WTC11 (cell line): Measurements from ENCODE around the gene SORD. TPM values are rescaled to one million over a fixed set of nuclear protein-coding genes. Genes with fewer than 3 reads are reported as not detected.

ENCODE experiments used
- ATAC-seq: fragments of 200-7000 bp; cut with Tn5 transposase; 2 replicates; pipeline ENCODE4 v1.10.0; 2021; ENCODE audit warnings: mild to moderate bottlenecking, moderate library complexity
- CTCF ChIA-PET: fragments of 300-600 bp; sonication (Branson Sonifier 250); formaldehyde crosslinking; loops from one replicate; lab custom pipeline; 2021; ENCODE audit warnings: antibody characterized with exemption; lab: Charles Lee
- POLR2A ChIA-PET: fragments of 350-600 bp; sonication (Branson Sonifier 250); formaldehyde crosslinking; loops from one replicate; lab custom pipeline; 2021; ENCODE audit warnings: antibody characterized with exemption; lab: Charles Lee
- DNase-seq: peaks from one replicate; pipeline ENCODE4 v3.0.0; 2021; ENCODE audit warnings: low spot score
- H3K27ac Mint-ChIP-seq: 2 replicates; pipeline ENCODE4 v1.8.0; 2021; ENCODE audit warnings: mixed read lengths
- H3K27me3 Mint-ChIP-seq: 2 replicates; pipeline ENCODE4 v1.8.0; 2021; ENCODE audit warnings: low read depth, mild to moderate bottlenecking, moderate library complexity, mixed read lengths
- H3K36me3 Mint-ChIP-seq: 2 replicates; pipeline ENCODE4 v1.8.0; 2021; ENCODE audit warnings: mixed read lengths
- H3K4me1 Mint-ChIP-seq: 2 replicates; pipeline ENCODE4 v1.8.0; 2022; ENCODE audit warnings: mixed read lengths
- H3K4me3 Mint-ChIP-seq: 2 replicates; pipeline ENCODE4 v1.8.0; 2021; ENCODE audit warnings: mild to moderate bottlenecking, moderate library complexity, mixed read lengths
- H3K9me3 Mint-ChIP-seq: 2 replicates; pipeline ENCODE4 v1.8.0; 2021; ENCODE audit warnings: mixed read lengths
- CREM ChIP-seq: sonication (generic); formaldehyde crosslinking; IDR thresholded peaks from 2 replicates; pipeline ENCODE4 v1.8.1; 2022; ENCODE audit warnings: mild to moderate bottlenecking, missing genetic modification reagents, moderate library complexity
- ELF4 ChIP-seq: sonication (generic); formaldehyde crosslinking; IDR thresholded peaks from 2 replicates; pipeline ENCODE4 v1.8.1; 2022; ENCODE audit warnings: low read depth, mild to moderate bottlenecking, moderate library complexity, missing genetic modification reagents
- ERG ChIP-seq: fragments of 250-450 bp; sonication (Bioruptor Pico); IDR thresholded peaks from 2 replicates; pipeline ENCODE4 v1.8.0; 2021; ENCODE audit warnings: mild to moderate bottlenecking
- FOXJ3 ChIP-seq: sonication (generic); formaldehyde crosslinking; IDR thresholded peaks from 2 replicates; pipeline ENCODE4 v1.9.0; 2021; ENCODE audit warnings: missing genetic modification reagents, mild to moderate bottlenecking, borderline replicate concordance
- FOXP1 ChIP-seq: sonication (generic); formaldehyde crosslinking; IDR thresholded peaks from 2 replicates; pipeline ENCODE4 v1.8.0; 2022; ENCODE audit warnings: missing genetic modification reagents, mild to moderate bottlenecking, moderate library complexity, borderline replicate concordance
- GRHL2 ChIP-seq: fragments of 250-450 bp; sonication (Bioruptor Pico); IDR thresholded peaks from 2 replicates; pipeline ENCODE4 v1.8.0; 2022; ENCODE audit warnings: mild to moderate bottlenecking, moderate library complexity; ENCODE audit not compliant: insufficient replicate concordance, severe bottlenecking
- GTF2I ChIP-seq: fragments of 250-450 bp; sonication (Bioruptor Pico); conservative IDR thresholded peaks from 2 replicates; pipeline ENCODE4 v1.4.0; 2021; ENCODE audit warnings: mild to moderate bottlenecking
- HMGA2 ChIP-seq: fragments of 250-450 bp; sonication (Bioruptor Pico); IDR thresholded peaks from 2 replicates; pipeline ENCODE4 v1.4.0; 2021; ENCODE audit warnings: mild to moderate bottlenecking, moderate library complexity
- IRF1 ChIP-seq: sonication (generic); formaldehyde crosslinking; IDR thresholded peaks from 2 replicates; pipeline ENCODE4 v1.8.0; 2023; ENCODE audit warnings: missing genetic modification reagents
- KAT7 ChIP-seq: sonication (generic); formaldehyde crosslinking; IDR thresholded peaks from 2 replicates; pipeline ENCODE4 v1.8.1; 2023; ENCODE audit warnings: missing genetic modification reagents, mild to moderate bottlenecking, borderline replicate concordance
- MYBL2 ChIP-seq: sonication (generic); formaldehyde crosslinking; IDR thresholded peaks from 2 replicates; pipeline ENCODE4 v1.8.1; 2023; ENCODE audit warnings: mild to moderate bottlenecking, moderate library complexity, missing genetic modification reagents
- NFE2L1 ChIP-seq: sonication (generic); formaldehyde crosslinking; IDR thresholded peaks from 2 replicates; pipeline ENCODE4 v1.8.1; 2023; ENCODE audit warnings: missing genetic modification reagents
- NR2C2 ChIP-seq: sonication (generic); formaldehyde crosslinking; IDR thresholded peaks from 2 replicates; pipeline ENCODE4 v1.8.0; 2022; ENCODE audit warnings: mild to moderate bottlenecking, missing genetic modification reagents
- NR3C1 ChIP-seq: sonication (generic); formaldehyde crosslinking; conservative IDR thresholded peaks from 2 replicates; pipeline ENCODE4 v1.8.1; 2023; ENCODE audit warnings: low read depth, mild to moderate bottlenecking, missing genetic modification reagents
- OVOL2 ChIP-seq: fragments of 250-450 bp; sonication (Bioruptor Pico); IDR thresholded peaks from 2 replicates; pipeline ENCODE4 v1.9.0; 2021; ENCODE audit warnings: mild to moderate bottlenecking, borderline replicate concordance
- SMAD3 ChIP-seq: sonication (generic); formaldehyde crosslinking; IDR thresholded peaks from 2 replicates; pipeline ENCODE4 v1.8.0; 2022; ENCODE audit warnings: missing genetic modification reagents, mild to moderate bottlenecking, borderline replicate concordance
- SP1 ChIP-seq: sonication (generic); formaldehyde crosslinking; conservative IDR thresholded peaks from 2 replicates; pipeline ENCODE4 v1.8.1; 2022; ENCODE audit warnings: missing genetic modification reagents
- USF1 ChIP-seq: sonication (generic); formaldehyde crosslinking; IDR thresholded peaks from 2 replicates; pipeline ENCODE4 v1.8.0; 2022; ENCODE audit warnings: mild to moderate bottlenecking, missing genetic modification reagents
- ZNF232 ChIP-seq: sonication (generic); formaldehyde crosslinking; IDR thresholded peaks from 2 replicates; pipeline ENCODE4 v1.8.0; 2022; ENCODE audit warnings: mild to moderate bottlenecking, missing genetic modification reagents
- ZNF281 ChIP-seq: sonication (generic); formaldehyde crosslinking; IDR thresholded peaks from 2 replicates; pipeline ENCODE4 v1.8.0; 2023; ENCODE audit warnings: mild to moderate bottlenecking, missing genetic modification reagents
- ZNF396 ChIP-seq: fragments of 250-450 bp; sonication (Bioruptor Pico); IDR thresholded peaks from 2 replicates; pipeline ENCODE4 v1.8.0; 2021; ENCODE audit warnings: mild to moderate bottlenecking, moderate library complexity, borderline replicate concordance
- ZNF416 ChIP-seq: fragments of 250-450 bp; sonication (Bioruptor Pico); IDR thresholded peaks from 2 replicates; pipeline ENCODE4 v1.9.0; 2021; ENCODE audit warnings: mild to moderate bottlenecking, inconsistent platforms
- ZNF671 ChIP-seq: fragments of 250-450 bp; sonication (Bioruptor Pico); IDR thresholded peaks from 2 replicates; pipeline ENCODE4 v1.8.0; 2021; ENCODE audit warnings: mild to moderate bottlenecking
- total RNA-seq: library from RNA; stranded (reverse); gene quantifications from 3 replicates; pipeline ENCODE4 v1.2.3, GENCODE V29; 2021

The SORD gene
- total RNA-seq, 1 experiment from 2014 or later = 46.2 TPM

GRCh38 chr15:45118996-45119395 lies 96.0 kb downstream of the SORD start:
- no peak for DNase-seq

GRCh38 chr15:45120081-45120972 lies 97.3 kb downstream of the SORD start:
- ChIA-PET CTCF (interaction anchor here (1.1 kb wide), 1 partner anchor 11 kb away, joined by 4 read pairs; no protein-coding TSS in a partner anchor), POLR2A (no interaction called here)

More at GRCh38 chr15:45118996-45119395, 96.0 kb downstream of the SORD start:
- H3K27ac Mint-ChIP-seq = no peak overlapping the region
- TF ChIP-seq MYBL2 (CRISPR knock-in tag) (no peak), NR2C2 (CRISPR knock-in tag) (no peak), ZNF671 (CRISPR knock-in tag) (no peak), GRHL2 (CRISPR knock-in tag) (no peak), HMGA2 (no peak), ZNF232 (no peak), SMAD3 (CRISPR knock-in tag) (no peak)
- TF ChIP-seq, all 79 proteins: peak for 0
- no peaks in the 10 kb centered on the region for H3K36me3 Mint-ChIP-seq
- peaks cover 97% of the 10 kb centered on the region for H3K27me3 Mint-ChIP-seq
- H3K4me1 Mint-ChIP-seq = peaks cover 22% of the 10 kb centered on the region
- H3K4me3 Mint-ChIP-seq = no peak overlapping the region
- no peak for ATAC-seq
- CTCF ChIA-PET = interaction anchor here (0.6 to 8.3 kb wide), 34 partner anchors 10 to 495 kb away, joined by 3 to 231 read pairs (median 9); partner anchors contain the start of genes DUOX1, DUOXA1 and SHF
- POLR2A ChIA-PET = interaction anchor here (0.6 kb wide), 1 partner anchor 23 kb away, joined by 5 read pairs; no protein-coding TSS in a partner anchor
- no peaks in the 10 kb centered on the region for H3K9me3 Mint-ChIP-seq

GRCh38 chr15:45121020-45121419 lies 98.0 kb downstream of the SORD start:
- Mint-ChIP-seq H3K27me3 (peaks cover 96% of the 10 kb centered on the region), H3K4me3 (no peak overlapping the region), H3K4me1 (peaks cover 15% of the 10 kb centered on the region), H3K9me3 (no peaks in the 10 kb centered on the region), H3K36me3 (no peaks in the 10 kb centered on the region), H3K27ac (no peak overlapping the region)
- CTCF ChIA-PET = interaction anchor here (1.1 kb wide), 1 partner anchor 11 kb away, joined by 4 read pairs; no protein-coding TSS in a partner anchor
- no peak for ATAC-seq
- DNase-seq = no peak
- POLR2A ChIA-PET = no interaction called here
- TF ChIP-seq GTF2I (CRISPR knock-in tag) = no peak
- no peak for TF ChIP-seq OVOL2 (CRISPR knock-in tag)
- no peak for TF ChIP-seq FOXP1
- TF ChIP-seq FOXJ3 = no peak
- TF ChIP-seq KAT7 (CRISPR knock-in tag) = no peak
- no peak for TF ChIP-seq NR3C1 (CRISPR knock-in tag)
- no peak for TF ChIP-seq IRF1 (CRISPR knock-in tag)
- TF ChIP-seq HMGA2 = no peak
- no peak for TF ChIP-seq ERG (CRISPR knock-in tag)
- no peak for TF ChIP-seq ELF4 (CRISPR knock-in tag)
- TF ChIP-seq ZNF396 (CRISPR knock-in tag) = no peak
- TF ChIP-seq CREM = no peak
- TF ChIP-seq USF1 (CRISPR knock-in tag) = no peak

More at GRCh38 chr15:45120081-45120972, 97.3 kb downstream of the SORD start:
- H3K9me3 Mint-ChIP-seq = no peaks in the 10 kb centered on the region
- H3K27me3 Mint-ChIP-seq = peaks cover 96% of the 10 kb centered on the region
- peaks cover 15% of the 10 kb centered on the region for H3K4me1 Mint-ChIP-seq
- H3K27ac Mint-ChIP-seq = no peak overlapping the region
- H3K36me3 Mint-ChIP-seq = no peaks in the 10 kb centered on the region
- TF ChIP-seq ZNF281 (CRISPR knock-in tag) (no peak), ZNF416 (CRISPR knock-in tag) (no peak), SP1 (CRISPR knock-in tag) (no peak), NFE2L1 (CRISPR knock-in tag) (no peak)
- ATAC-seq (no peak), DNase-seq (no peak)
- no peak overlapping the region for H3K4me3 Mint-ChIP-seq
